ENCODE data around the gene TSGA10IP. TPM values are rescaled to one million over a fixed set of nuclear protein-coding genes. Genes with fewer than 3 reads are reported as not detected.

The TSGA10IP gene
- not detected in 2 replicates for total RNA-seq (2014; rRNA removed; shearing (Covaris generic); ENCODE audit: low replicate concordance)

DNA sequence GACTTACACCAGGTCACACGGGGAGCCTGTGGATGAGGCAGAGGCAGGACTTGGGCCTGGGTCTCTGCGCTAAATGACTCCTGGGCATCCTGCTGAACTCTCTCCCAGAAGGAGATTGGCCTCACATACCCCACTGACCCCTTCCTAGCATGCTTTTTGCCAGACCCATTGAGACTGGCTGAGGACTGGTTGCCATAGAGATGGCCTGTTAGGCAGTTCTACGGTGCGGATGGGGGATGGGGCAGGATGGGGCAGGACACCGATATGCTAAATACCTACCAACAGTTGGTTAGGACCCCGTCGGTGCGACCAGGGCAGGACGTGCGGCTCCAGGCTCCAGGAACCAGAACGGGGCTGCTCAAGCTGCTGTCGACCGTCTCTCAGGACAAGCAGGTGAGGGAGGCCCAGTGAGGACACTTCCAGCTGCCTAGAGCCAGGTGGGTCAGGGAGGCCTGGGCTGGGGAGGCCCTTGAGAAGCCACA lies at the start of gene TSGA10IP:
Gene TSGA10IP, plus strand, starts transcription at position 51 of the 482 bp plus-strand sequence. Its CDS starts 196 bp downstream, at position 247.
- in situ Hi-C loops (cut with HindIII; ENCODE audit: low pct_unique_long_range_greater_than_20kb, low sequenced_read_pairs): no loop called here
- DNase-seq (ENCODE audit: low read depth): no peak

DNA sequence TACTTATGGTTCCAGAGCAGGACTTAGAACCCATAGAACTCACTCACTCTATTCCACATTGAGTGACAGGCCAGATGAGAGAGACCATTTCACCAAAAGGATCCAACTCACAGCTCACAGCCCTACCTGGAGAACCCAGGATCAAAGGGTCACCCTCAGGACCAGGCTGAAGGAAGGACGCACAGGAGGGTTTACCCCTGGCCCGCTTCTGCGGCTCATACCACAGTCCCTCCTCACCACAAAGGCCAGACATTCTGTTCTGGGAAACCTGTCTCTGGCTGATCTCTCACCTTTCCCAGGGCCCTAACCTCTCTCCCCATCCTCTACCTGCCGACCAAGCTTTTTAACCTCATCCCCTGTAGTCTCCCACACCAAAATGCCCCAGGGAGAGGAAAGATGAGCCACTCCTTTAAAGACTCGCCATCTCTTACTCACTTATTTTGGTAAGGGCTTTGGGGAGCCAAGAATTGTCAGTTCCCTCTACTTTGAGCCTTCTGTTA lies 49.7 kb upstream of the TSGA10IP start:
- no peak for DNase-seq (ENCODE audit: low read depth)
- in situ Hi-C loops (cut with HindIII; ENCODE audit: low pct_unique_long_range_greater_than_20kb, low sequenced_read_pairs): no loop called here

DNA sequence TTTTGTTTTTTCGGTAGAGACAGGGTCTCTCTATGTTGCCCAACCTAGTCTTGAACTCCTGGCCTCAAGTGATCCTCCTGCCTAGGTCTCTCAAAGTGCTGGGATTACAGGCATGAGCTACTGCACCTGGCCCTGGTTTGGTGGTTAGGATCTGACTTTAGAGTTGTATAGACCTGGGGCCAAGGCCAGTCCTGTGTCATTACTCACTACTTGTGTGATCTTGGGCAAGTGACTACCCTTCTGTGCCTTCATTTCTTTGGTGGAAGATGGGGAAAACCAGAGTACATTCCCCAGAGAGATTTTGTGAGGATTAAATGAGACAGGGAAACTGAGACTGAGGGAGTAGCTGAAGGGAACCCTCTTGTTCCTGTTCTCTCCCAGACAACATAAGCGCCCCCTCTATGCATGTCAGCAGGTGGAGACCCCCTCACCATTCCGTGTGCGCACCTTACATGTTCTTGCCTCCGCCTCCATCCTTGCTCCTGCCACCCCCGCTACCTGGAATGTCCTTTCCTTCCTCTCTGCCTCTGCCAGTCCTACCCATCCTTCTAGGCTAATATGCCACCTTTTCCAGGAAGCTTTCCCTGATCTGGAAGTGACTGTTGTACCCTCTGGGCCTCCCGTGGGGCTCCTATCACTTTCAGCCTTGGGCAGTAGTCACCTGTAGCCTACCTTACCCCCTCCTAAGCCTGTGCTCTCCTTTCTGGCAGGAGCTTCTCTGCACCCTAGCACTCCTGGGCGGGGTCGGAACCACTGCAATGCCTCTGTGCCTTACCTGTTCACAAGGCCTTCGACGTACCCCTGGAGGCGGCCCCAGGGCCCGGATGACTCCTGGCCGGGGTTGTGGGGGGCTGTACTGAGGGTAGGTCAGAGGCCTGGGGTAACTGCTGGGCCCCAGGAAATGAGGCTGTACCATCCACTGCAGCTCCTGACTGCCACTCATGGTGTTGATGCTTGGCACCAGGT lies 49.0 kb upstream of the TSGA10IP start:
- in situ Hi-C loops (cut with HindIII; ENCODE audit: low pct_unique_long_range_greater_than_20kb, low sequenced_read_pairs): no loop called here
- no peak for DNase-seq (ENCODE audit: low read depth)

DNA sequence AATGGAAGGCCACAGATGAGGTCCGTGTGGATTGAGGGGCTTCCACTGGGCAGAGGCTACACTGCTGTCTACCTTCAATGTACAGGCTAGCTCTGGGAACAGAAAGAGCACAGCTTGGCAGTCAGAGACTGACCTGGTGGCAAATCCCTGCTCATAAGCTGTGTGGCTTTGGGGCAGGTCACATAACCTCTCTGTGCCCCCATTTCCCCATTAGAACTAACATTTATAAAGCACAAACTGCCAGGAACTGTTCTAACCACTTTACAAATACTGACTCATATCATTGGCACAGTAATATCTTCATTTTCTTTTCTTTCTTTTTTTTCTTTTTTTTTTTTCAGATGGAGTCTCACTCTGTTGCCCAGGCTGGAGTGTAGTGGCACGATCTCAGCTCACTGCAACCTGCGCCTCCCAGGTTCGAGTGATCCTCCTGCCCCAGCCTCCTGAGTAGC lies 48.2 kb upstream of the TSGA10IP start:
- in situ Hi-C loops (cut with HindIII; ENCODE audit: low pct_unique_long_range_greater_than_20kb, low sequenced_read_pairs): no loop called here

DNA sequence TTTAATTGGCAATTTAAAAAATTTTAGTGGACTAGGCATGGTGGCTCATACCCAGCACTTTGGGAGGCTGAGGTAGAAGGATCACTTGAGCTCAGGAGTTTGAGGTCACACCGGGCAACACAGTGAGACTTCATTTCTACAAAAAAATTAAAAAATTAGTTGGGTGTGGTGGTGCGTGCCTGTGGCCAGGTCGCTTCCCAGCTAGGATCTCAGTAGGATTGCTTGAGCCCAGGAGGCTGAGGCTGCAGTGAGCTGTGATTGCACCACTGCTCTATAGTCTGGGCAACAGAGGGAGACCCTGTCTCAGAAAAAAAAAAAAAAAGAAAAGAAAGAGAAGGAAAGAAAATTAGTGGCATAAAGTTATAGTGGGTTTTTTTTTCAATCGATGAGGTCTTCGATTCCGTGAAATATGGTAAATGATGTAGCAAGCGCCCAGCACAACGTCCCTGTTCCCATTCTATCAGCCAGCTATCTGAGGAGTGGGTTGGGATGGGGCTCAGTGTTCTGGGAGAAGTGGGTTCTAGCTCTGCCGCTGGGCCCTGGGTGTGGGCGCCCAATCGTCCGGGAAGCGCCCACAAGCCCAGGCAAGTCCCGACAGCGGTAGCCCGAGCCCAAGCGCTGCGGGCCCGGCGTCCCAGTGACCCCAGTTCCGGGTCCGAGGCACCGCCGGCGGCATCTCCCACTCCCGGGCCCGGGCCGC lies 46.5 kb upstream of the TSGA10IP start:
- in situ Hi-C loops (cut with HindIII; ENCODE audit: low pct_unique_long_range_greater_than_20kb, low sequenced_read_pairs): no loop called here

More for the DNA sequence above, 48.2 kb upstream of the TSGA10IP start:
- no peak for DNase-seq (ENCODE audit: low read depth)

DNA sequence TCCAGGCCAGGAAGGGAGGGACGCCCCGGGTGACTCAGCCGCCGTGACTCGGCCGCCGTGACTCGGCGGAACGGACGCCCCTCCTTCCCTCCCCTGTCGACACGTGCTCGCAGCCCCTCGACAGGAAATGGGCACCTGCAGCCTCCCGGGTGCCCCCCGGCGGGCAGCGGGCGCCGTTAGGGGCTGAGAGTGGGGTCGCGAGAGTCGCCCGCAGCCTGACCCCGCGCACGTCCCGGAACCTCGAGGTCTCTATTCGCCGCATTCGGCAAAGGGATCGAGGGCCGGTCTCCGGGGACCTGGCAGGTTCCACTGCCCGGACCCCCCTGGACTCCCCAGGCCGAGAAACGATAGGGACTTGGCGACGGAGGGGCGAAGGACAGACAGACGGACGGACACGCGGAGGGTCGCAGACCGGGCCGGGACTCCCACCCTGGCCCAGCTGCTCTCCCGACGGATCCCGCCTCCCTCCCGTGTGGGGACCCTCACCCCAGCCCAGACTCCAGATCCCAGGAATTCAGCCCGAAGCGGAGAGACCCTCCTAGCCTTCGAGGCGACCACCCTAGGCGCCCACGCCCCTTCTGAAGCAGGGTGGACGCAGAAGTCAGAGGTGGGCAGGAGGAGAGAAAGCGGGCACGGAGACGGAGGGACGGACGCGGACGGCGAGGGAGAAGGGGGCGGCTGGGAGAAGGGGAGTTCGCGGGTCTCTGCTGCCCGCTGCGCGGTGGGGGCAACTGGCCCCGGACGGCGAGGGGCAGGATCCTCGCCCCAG lies 45.7 kb upstream of the TSGA10IP start:
- in situ Hi-C loops (cut with HindIII; ENCODE audit: low pct_unique_long_range_greater_than_20kb, low sequenced_read_pairs): no loop called here
- peak; percentile 87 for DNase-seq (ENCODE audit: low read depth)

More for the DNA sequence above, 46.5 kb upstream of the TSGA10IP start:
- DNase-seq (ENCODE audit: low read depth): no peak

DNA sequence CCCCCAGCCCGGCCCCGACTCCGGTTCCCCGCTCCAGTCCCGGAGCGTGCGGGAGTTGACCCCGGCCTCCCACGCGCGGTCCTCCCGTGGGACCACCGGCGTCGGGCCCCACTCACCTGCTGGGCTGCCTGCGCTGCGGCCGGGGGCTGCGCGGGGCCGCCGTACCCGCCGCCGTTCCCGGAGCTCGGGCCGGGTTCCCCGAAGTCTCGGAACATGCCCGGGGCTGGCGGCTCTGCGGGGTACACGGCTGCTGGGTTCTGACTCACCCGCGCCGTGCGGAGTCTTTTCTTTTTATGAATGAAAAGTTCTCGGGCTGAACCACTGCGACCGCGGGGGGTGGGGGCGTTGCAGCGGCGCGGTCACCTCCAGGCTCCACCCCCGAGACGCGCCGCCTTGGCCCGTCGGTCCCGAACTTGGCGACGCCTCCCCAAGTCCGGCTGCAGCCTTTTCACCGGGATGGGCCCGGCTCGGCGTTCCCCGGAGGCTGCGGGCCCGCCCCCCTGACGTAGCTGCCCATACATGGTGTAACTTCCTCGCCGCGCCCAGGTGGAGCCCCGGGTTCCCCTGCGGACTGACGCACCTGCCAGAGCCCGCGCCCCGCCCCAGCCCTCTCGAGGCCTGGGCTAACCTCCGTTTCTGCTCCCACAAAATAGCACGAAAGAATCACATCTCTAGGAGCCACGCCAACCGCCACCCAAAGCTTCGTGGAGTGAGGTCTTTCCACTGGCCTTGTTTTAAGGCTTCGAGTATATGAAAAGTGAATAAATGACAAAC lies 45.0 kb upstream of the TSGA10IP start, which contains the start of gene FOSL1:
Gene FOSL1, minus strand, starts transcription at position 264 of the 774 bp plus-strand sequence. Its CDS starts 49 bp downstream, at position 215.
- in situ Hi-C loops (cut with HindIII; ENCODE audit: low pct_unique_long_range_greater_than_20kb, low sequenced_read_pairs): no loop called here
- peak; percentile 96 for DNase-seq (ENCODE audit: low read depth)

DNA sequence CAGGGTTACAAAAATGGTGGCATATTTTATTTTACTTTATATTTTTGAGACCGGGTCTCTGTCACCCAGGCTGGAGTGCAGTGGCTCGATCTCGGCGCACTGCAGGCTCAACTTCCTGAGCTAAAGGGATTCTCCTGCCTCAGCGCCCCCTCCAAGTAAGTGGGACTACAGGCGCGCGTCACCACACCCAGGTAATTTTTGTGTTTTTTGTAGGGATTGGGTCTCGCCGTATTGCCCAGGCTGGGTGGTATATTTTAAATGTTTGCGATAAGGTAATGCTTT lies 44.4 kb upstream of the TSGA10IP start:
- in situ Hi-C loops (cut with HindIII; ENCODE audit: low pct_unique_long_range_greater_than_20kb, low sequenced_read_pairs): no loop called here
- DNase-seq (ENCODE audit: low read depth): no peak

DNA sequence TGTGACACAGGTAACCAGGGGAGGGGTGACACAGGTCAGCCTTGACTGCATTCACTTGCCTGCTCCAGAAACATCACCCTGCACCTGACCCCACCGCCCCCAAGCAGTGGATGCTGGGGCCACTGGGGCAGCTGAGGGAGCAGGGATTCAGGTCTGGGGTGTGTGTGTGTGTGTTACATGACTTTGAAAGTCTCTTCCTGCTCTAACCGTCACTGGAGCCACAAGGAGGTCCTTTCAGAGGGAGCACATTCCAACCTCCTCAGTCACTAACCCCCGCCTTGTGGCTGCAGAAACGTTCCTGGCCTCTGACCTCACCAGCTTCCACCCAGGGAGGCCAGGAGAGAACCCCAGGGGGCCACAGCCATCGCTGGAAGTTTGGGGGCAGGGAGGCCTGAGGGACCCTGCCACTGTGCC lies 42.2 kb upstream of the TSGA10IP start:
- peak; percentile 89 for DNase-seq (ENCODE audit: low read depth)
- in situ Hi-C loops (cut with HindIII; ENCODE audit: low pct_unique_long_range_greater_than_20kb, low sequenced_read_pairs): no loop called here

DNA sequence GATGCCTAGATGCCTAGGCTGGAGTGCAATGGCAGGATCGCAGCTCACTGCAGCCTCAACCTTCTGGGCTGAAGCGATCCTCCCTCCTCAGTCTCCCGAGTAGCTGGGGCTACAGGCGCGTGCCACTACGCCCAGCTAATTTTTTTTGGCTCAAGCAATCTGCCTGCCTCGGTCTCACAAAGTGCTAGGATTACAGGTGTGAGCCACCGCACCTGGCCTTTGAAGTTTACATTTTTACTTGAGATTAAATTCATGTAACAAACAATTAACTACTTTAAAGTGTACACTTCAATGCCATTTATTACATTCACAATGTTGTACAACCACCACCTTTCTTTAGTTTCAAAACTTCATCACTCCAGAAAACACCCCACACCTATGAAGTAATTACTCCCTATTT lies 41.6 kb upstream of the TSGA10IP start:
- in situ Hi-C loops (cut with HindIII; ENCODE audit: low pct_unique_long_range_greater_than_20kb, low sequenced_read_pairs): no loop called here
- DNase-seq (ENCODE audit: low read depth): no peak

DNA sequence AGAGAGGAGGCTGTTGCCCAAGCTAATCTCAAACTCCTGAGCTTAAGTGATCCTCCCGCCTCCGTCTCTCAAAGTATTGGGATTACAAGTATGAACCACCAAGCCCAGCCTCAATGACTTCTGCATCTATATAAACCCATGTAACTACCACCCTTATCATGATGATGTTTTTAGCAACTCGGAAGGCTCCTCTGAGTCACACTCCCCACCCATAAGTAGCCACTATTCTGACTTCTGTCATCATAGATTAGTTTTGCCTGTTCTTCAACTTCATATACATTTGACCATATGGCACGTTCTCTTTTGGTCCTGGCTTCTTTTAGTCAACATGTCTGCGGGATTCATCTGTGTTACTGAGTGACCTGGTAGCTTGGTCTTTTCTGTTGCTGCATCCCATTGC lies 38.7 kb upstream of the TSGA10IP start:
- no peak for DNase-seq (ENCODE audit: low read depth)
- in situ Hi-C loops (cut with HindIII; ENCODE audit: low pct_unique_long_range_greater_than_20kb, low sequenced_read_pairs): no loop called here

DNA sequence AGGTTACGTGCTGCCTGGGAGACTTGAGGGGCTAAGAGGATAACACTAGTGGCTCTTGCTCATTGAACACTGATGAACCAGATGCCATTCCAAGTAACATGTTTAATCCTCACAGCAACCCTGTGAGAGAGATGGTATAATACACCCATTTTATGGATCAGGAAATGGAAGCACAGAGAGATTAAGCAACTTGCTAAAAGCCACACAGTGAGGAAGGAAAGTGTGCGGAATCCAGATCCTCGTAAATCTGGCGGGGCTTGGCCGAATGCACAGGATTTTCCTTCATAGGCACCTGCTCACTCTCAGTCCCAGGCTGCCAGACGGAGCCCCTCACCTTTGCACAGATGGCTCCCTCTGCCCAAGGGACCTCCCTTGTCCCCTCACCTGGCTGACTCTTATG lies 37.4 kb upstream of the TSGA10IP start:
- no peak for DNase-seq (ENCODE audit: low read depth)
- in situ Hi-C loops (cut with HindIII; ENCODE audit: low pct_unique_long_range_greater_than_20kb, low sequenced_read_pairs): no loop called here

DNA sequence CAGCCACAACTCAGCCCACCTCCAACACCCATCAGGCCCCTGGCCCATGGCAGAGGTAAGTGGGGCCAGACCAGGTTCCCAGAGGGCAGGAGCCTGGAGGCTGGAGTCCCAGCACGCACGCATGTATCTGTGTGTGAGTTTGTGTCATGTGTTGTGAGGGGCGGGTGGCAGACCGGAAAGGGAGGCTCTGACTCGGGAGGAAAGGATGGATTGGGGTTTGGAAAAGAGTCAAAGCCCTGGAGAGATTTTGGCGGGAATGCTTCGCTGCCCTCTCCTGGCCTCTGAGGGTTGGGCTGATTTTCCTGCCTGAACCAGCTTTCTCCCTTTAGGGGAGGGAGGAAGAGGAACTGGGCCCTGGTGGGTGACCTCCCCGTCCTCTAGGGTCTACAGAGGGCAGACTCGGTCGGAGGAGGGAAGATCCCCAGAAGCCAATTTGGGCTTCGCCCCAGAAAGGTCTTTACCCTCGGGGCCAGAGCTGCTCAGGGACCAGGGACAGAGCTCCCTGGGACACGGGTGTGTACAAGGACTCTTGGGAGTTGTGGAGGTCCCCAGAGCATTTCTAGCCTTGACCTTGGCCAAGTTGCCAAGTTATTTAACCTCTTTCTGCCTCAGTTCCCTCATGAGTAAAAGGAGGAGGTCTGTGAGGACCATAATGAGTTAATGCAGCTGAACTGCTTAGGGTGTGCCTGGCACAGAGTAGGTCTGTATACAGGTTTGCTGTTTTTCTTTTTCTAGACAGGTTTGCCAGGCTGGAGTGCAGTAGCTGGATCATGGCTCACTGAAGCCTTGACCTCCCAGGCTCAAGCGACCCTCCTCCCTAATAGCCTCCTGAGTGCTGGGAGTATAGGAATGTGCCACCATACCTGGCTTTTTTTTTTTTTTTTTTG lies 33.4 kb upstream of the TSGA10IP start:
- peak; percentile 86 for DNase-seq (ENCODE audit: low read depth)
- in situ Hi-C loops (cut with HindIII; ENCODE audit: low pct_unique_long_range_greater_than_20kb, low sequenced_read_pairs): no loop called here

DNA sequence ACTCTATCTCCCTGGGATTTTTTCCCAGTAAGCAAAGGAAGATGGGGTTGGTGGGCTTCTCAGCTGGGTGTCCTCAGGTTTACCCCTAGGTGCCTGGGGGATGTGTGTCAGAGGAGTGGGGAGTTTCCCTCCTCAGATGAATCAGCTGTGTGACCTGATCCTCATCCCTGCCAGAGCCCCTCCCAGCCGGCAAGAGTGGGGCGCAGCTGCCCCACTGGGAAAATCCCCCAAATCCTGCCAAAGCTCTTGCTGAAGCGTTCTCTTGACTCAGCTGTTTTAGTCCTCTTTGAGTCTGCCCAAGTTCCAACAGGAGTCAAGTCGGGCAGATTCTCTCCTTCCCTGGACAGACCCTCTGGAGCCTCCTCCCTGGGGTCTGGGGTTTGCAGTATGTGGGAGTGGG lies 32.4 kb upstream of the TSGA10IP start:
- in situ Hi-C loops (cut with HindIII; ENCODE audit: low pct_unique_long_range_greater_than_20kb, low sequenced_read_pairs): no loop called here
- peak; percentile 31 for DNase-seq (ENCODE audit: low read depth)

DNA sequence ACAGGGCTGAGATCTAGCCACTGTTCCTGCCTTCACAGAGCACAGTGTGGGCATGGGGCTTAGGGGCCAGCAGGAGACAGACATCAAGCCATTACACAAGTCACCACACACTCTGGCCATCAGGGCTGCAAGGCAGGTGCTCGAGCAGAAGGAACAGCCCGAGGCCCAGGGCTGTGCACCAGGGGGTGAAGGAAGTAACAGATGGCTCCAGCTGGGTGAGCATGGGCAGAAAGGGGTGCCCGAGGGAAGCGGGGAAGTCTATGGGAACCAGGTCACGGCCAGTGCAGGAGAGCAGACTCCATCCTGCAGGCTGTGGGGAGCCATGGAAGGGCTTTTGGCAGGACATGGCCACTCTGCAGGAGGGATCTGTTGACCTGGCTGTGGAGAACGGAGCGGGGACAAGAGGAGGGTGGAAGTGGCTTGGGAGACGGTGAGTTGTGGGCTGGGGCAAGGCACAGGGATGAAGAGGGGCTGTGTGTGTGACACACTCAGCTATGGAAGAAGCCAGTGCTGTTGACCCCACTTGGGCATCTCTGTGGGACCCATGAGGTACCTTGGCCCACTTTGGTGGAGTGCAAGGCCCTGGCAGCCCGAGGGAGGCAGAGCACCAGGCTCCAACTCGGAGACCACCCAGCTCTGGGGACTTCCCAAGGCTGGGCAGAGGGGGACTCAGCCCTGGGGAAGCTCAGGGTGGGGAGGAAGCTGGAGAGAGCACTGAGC lies 30.0 kb upstream of the TSGA10IP start:
- no peak for DNase-seq (ENCODE audit: low read depth)
- in situ Hi-C loops (cut with HindIII; ENCODE audit: low pct_unique_long_range_greater_than_20kb, low sequenced_read_pairs): no loop called here

DNA sequence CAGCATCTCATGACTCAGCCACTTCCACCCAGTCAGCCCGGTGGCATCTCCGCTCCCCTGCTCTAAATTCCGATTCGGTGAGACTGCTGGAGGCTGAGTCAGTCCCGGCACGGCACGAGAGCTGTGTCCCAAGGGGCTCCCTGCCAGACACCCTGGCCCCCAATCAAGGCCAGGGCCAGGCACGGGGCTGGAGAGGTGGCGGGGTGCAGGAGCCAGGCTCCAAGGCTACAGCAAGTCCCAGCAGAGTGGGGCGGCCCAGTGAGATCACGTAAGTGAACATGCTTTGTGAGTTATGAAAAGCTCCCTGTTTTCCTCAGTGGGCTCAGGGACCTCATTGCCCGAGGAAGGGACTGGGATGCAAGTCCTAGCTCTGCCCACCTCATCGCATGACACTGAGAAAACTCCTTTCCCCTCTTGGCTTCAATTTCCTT lies 29.4 kb upstream of the TSGA10IP start:
- in situ Hi-C loops (cut with HindIII; ENCODE audit: low pct_unique_long_range_greater_than_20kb, low sequenced_read_pairs): no loop called here
- peak; percentile 90 for DNase-seq (ENCODE audit: low read depth)

Data from Caki2 (cell line).